Kasumi-1 (cell line): ENCODE data around the gene RNF38.

Experiments used
- DNase-seq, 2 experiments: peaks; one replicate each; lab custom pipeline; 2025; lab: John Stamatoyannopoulos, UW

The RNF38 gene

GRCh38 chr9:36293171-36293570 lies 106.9 kb downstream of the RNF38 start:
- DNase-seq, result no peak

- no peak for DNase-seq
These were observed 107.4 kb downstream of the RNF38 start for GRCh38 chr9:36292641-36293040.

- no peak for DNase-seq
These were observed 109.1 kb downstream of the RNF38 start for GRCh38 chr9:36290996-36291395.

GRCh38 chr9:36289836-36290435 lies 110.1 kb downstream of the RNF38 start:
- DNase-seq, result no peak

GRCh38 chr9:36288070-36288469 lies 112.0 kb downstream of the RNF38 start:
- no peak for DNase-seq
